DMS53 treated with DMSO at 0.1 percent for 48 hours (cell line): ENCODE results near the gene PRPSAP1.

Source experiments
- DNase-seq: peaks from one replicate; lab custom pipeline; 2025; ENCODE audit not compliant: unreplicated experiment; lab: John Stamatoyannopoulos, UW

The PRPSAP1 gene

GRCh38 chr17:76383546-76384221 lies 30.0 kb upstream of the PRPSAP1 start:
- DNase-seq = peak; percentile 43

- DNase-seq = no peak
These were observed 29.3 kb upstream of the PRPSAP1 start for GRCh38 chr17:76382803-76383545.

GRCh38 chr17:76382351-76382802 lies 28.7 kb upstream of the PRPSAP1 start:
- DNase-seq = no peak

GRCh38 chr17:76381633-76382350 lies 28.1 kb upstream of the PRPSAP1 start:
- no peak for DNase-seq

- no peak for DNase-seq
These were observed 26.1 kb upstream of the PRPSAP1 start for GRCh38 chr17:76379646-76380376.

- DNase-seq = no peak
These were observed 25.5 kb upstream of the PRPSAP1 start for GRCh38 chr17:76379275-76379641.

GRCh38 chr17:76378548-76379274 lies 25.0 kb upstream of the PRPSAP1 start:
- DNase-seq = no peak

GRCh38 chr17:76376318-76377133 lies 22.8 kb upstream of the PRPSAP1 start:
- DNase-seq = no peak

GRCh38 chr17:76371656-76372628 lies 18.2 kb upstream of the PRPSAP1 start:
- DNase-seq = no peak

GRCh38 chr17:76370261-76370993 lies 16.7 kb upstream of the PRPSAP1 start:
- no peak for DNase-seq

- DNase-seq = no peak
These were observed 16.1 kb upstream of the PRPSAP1 start for GRCh38 chr17:76369804-76370203.

GRCh38 chr17:76369379-76369778 lies 15.7 kb upstream of the PRPSAP1 start:
- no peak for DNase-seq

GRCh38 chr17:76368545-76368944 lies 14.8 kb upstream of the PRPSAP1 start:
- DNase-seq = no peak

GRCh38 chr17:76367642-76368041 lies 13.9 kb upstream of the PRPSAP1 start:
- DNase-seq = no peak

- no peak for DNase-seq
These were observed 12.5 kb upstream of the PRPSAP1 start for GRCh38 chr17:76366247-76366646.

- no peak for DNase-seq
These were observed 11.7 kb upstream of the PRPSAP1 start for GRCh38 chr17:76365256-76365903.

- DNase-seq = no peak
These were observed 9.6 kb upstream of the PRPSAP1 start for GRCh38 chr17:76363107-76363842.
